Activated CD4-positive, alpha-beta T cell treated with anti-CD3 and anti-CD28 coated beads, Interleukin-2, amount 50 U/mL, for 1 hour (primary cell): ENCODE measurements around the gene EEFSEC.

ENCODE experiments used
- DNase-seq: peaks from one replicate; pipeline ENCODE4 v3.0.0-alpha.2; 2020

The EEFSEC gene

GRCh38 chr3:128245460-128245859 lies 92.2 kb downstream of the EEFSEC start:
- no peak for DNase-seq

- no peak for DNase-seq
Measured at GRCh38 chr3:128247666-128248409, 94.6 kb downstream of the EEFSEC start.

- DNase-seq: no peak
Measured at GRCh38 chr3:128252083-128252482, 98.8 kb downstream of the EEFSEC start.

GRCh38 chr3:128253150-128253549 lies 99.9 kb downstream of the EEFSEC start:
- DNase-seq: no peak

GRCh38 chr3:128254066-128254590 lies 100.8 kb downstream of the EEFSEC start:
- DNase-seq: no peak

- DNase-seq: no peak
Measured at GRCh38 chr3:128254967-128255366, 101.7 kb downstream of the EEFSEC start.

GRCh38 chr3:128256131-128256530 lies 102.8 kb downstream of the EEFSEC start:
- DNase-seq: no peak

GRCh38 chr3:128257632-128258031 lies 104.4 kb downstream of the EEFSEC start:
- DNase-seq: no peak

- no peak for DNase-seq
Measured at GRCh38 chr3:128260275-128260674, 107.0 kb downstream of the EEFSEC start.

GRCh38 chr3:128262457-128262856 lies 109.2 kb downstream of the EEFSEC start:
- no peak for DNase-seq

GRCh38 chr3:128263118-128263517 lies 109.8 kb downstream of the EEFSEC start:
- DNase-seq: no peak

GRCh38 chr3:128263946-128264345 lies 110.7 kb downstream of the EEFSEC start:
- no peak for DNase-seq

GRCh38 chr3:128266453-128266852 lies 113.2 kb downstream of the EEFSEC start:
- DNase-seq: no peak

- no peak for DNase-seq
Measured at GRCh38 chr3:128267541-128267940, 114.3 kb downstream of the EEFSEC start.

GRCh38 chr3:128269006-128269775 lies 115.9 kb downstream of the EEFSEC start:
- no peak for DNase-seq

- no peak for DNase-seq
Measured at GRCh38 chr3:128269796-128270195, 116.5 kb downstream of the EEFSEC start.

GRCh38 chr3:128270559-128271492 lies 117.5 kb downstream of the EEFSEC start:
- no peak for DNase-seq

- DNase-seq: no peak
Measured at GRCh38 chr3:128271536-128272332, 118.5 kb downstream of the EEFSEC start.

- no peak for DNase-seq
Measured at GRCh38 chr3:128273109-128273840, 120.0 kb downstream of the EEFSEC start.

GRCh38 chr3:128273841-128274573 lies 120.7 kb downstream of the EEFSEC start:
- no peak for DNase-seq

- DNase-seq: no peak
Measured at GRCh38 chr3:128274837-128275236, 121.6 kb downstream of the EEFSEC start.
